ENCODE results near the gene DNMT3B.

The DNMT3B gene

GRCh38 chr20:32784369-32785080 lies 22.3 kb downstream of the DNMT3B start:
- no peak for TF ChIP-seq SPI1 (IDR thresholded peaks at IDR 0.05; ENCODE audit: borderline replicate concordance, low read depth)
- no peak for TF ChIP-seq POLR2AphosphoS5 (IDR thresholded peaks at IDR 0.05; ENCODE audit: low read depth)
- TF ChIP-seq CTCF (IDR thresholded peaks at IDR 0.05; ENCODE audit: insufficient read depth, low read length): no peak
- TF ChIP-seq GABPA (IDR thresholded peaks at IDR 0.05; ENCODE audit: low read depth): no peak
- TF ChIP-seq REST (IDR thresholded peaks at IDR 0.05; ENCODE audit: insufficient replicate concordance, low read depth): no peak
- H3K4me3 ChIP-seq (replicated peaks; ENCODE audit: insufficient read depth, low read length): no peak overlapping the region
- H3K27me3 ChIP-seq (ENCODE audit: insufficient read depth, poor library complexity, severe bottlenecking): no peaks in the 10 kb centered on the region
- no peak overlapping the region for H3K27ac ChIP-seq (replicated peaks)
- DNase-seq (ENCODE audit: low read depth in 1 of 2, low spot score in 1 of 2): no peak

DNA sequence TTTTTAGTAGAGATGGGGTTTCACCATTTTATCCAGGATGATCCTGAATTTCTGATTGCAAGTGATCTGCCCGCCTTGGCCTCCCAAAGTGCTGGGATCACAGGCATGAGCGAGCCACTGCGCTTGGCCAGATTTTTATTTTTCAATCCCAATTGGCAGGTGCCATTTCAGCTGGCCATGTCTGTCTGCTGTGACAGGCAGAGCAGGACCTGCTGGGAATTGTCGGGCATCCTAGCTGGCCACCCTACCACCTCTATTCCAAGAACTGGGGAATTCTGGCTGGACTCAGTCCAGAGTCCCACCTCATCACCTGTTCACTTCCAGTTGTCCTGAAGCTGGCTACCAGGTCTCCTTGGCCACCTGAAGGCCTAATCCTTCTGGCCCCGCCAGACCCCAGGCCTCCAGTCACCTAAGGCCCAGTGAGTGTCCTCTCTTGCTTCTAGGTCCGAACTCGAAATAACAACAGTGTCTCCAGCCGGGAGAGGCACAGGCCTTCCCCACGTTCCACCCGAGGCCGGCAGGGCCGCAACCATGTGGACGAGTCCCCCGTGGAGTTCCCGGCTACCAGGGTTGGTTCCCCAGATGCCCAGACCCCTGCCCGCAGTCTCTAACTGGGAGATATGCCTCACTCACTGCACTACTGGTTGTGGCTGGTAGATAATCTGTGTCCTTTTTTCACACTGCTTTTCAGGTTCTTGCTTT lies 24.0 kb downstream of the DNMT3B start:
- DNase-seq (ENCODE audit: low read depth in 1 of 2, low spot score in 1 of 2): no peak
- H3K4me3 ChIP-seq (replicated peaks; ENCODE audit: insufficient read depth, low read length): no peak overlapping the region
- H3K27me3 ChIP-seq (ENCODE audit: insufficient read depth, poor library complexity, severe bottlenecking): no peaks in the 10 kb centered on the region
- no peak overlapping the region for H3K27ac ChIP-seq (replicated peaks)
- no peak for TF ChIP-seq SPI1 (IDR thresholded peaks at IDR 0.05; ENCODE audit: borderline replicate concordance, low read depth)
- TF ChIP-seq POLR2AphosphoS5 (IDR thresholded peaks at IDR 0.05; ENCODE audit: low read depth): no peak
- no peak for TF ChIP-seq CTCF (IDR thresholded peaks at IDR 0.05; ENCODE audit: insufficient read depth, low read length)
- no peak for TF ChIP-seq REST (IDR thresholded peaks at IDR 0.05; ENCODE audit: insufficient replicate concordance, low read depth)
- TF ChIP-seq GABPA (IDR thresholded peaks at IDR 0.05; ENCODE audit: low read depth): no peak

- H3K27ac ChIP-seq (replicated peaks): no peak overlapping the region
- TF ChIP-seq REST (IDR thresholded peaks at IDR 0.05; ENCODE audit: insufficient replicate concordance, low read depth): no peak
- no peak for TF ChIP-seq GABPA (IDR thresholded peaks at IDR 0.05; ENCODE audit: low read depth)
- TF ChIP-seq CTCF (IDR thresholded peaks at IDR 0.05; ENCODE audit: insufficient read depth, low read length): no peak
- no peak for TF ChIP-seq SPI1 (IDR thresholded peaks at IDR 0.05; ENCODE audit: borderline replicate concordance, low read depth)
- no peak overlapping the region for H3K4me3 ChIP-seq (replicated peaks; ENCODE audit: insufficient read depth, low read length)
- H3K27me3 ChIP-seq (ENCODE audit: insufficient read depth, poor library complexity, severe bottlenecking): no peaks in the 10 kb centered on the region
- DNase-seq (ENCODE audit: low read depth in 1 of 2, low spot score in 1 of 2): no peak
Observed at GRCh38 chr20:32787168-32787567, 25.0 kb downstream of the DNMT3B start.
